Skeletal muscle satellite cell (primary cell): ENCODE results near the gene SPP2.

Experiments used
- H3K27me3 ChIP-seq: 2 replicates; pipeline ENCODE4 v1.7.0; 2013; ENCODE audit warnings: low read length; ENCODE audit not compliant: control insufficient read depth, insufficient read depth
- H3K36me3 ChIP-seq: 2 replicates; pipeline ENCODE4 v1.7.0; 2013; ENCODE audit warnings: mild to moderate bottlenecking, control low read depth, low read length; ENCODE audit not compliant: insufficient read depth
- H3K4me1 ChIP-seq: 2 replicates; pipeline ENCODE4 v1.7.0; 2013; ENCODE audit warnings: low read length; ENCODE audit not compliant: control insufficient read depth, insufficient read depth
- H3K4me2 ChIP-seq: 2 replicates; pipeline ENCODE4 v1.7.0; 2013; ENCODE audit warnings: mild to moderate bottlenecking, low read length
- H3K4me3 ChIP-seq: 2 replicates; pipeline ENCODE4 v1.7.0; 2013; ENCODE audit warnings: low read length
- H3K9ac ChIP-seq: 2 replicates; pipeline ENCODE4 v1.7.0; 2013; ENCODE audit warnings: mild to moderate bottlenecking, low read depth, low read length, moderate library complexity
- H3K9me3 ChIP-seq: replicated peaks from 2 replicates; pipeline ENCODE4 v1.7.0; 2013; ENCODE audit warnings: mild to moderate bottlenecking, control low read depth, low read length

SPP2 gene

DNA sequence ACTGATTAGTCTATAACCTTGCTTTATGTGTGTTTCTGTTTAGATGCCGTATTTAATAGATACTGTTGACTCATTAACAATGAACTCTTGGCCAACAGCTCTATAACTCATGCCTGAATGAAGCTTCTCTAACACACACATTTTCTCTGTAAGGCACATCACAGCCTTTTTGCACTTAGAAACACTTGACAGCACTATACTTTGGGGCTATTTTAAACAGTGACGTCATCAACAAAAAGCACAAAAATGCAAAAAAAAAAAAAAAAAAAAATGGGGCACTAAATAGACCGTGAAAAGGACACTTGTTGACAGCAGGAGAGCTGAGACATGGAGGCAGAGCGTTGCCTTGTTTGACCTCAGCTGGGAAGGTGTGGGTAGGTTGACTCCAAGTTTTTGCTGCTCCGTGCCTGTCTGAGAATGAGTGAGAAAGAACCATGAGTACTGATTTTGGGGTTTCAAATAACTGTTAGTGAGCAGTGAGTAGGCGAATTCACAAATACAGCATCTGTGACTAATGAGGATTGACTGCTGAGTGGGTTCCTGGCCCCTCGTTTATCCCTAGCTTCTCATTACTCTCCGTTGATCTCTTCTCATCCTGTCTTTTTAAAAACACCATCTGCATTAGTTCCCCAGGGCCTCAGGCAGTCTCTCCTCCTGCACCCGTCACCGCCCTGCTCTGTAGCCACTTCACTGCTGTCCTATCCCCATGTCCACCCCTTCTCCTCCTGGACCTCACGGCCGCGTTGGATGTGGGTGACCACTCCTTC lies 24.4 kb downstream of the SPP2 start:
- H3K4me3 ChIP-seq: no peak overlapping the region
- peak overlapping the region; percentile 16 for H3K4me2 ChIP-seq
- H3K36me3 ChIP-seq: no peaks in the 10 kb centered on the region
- H3K27me3 ChIP-seq: peaks cover 12% of the 10 kb centered on the region
- no peak overlapping the region for H3K9ac ChIP-seq
- no peaks in the 10 kb centered on the region for H3K9me3 ChIP-seq
- H3K4me1 ChIP-seq: peaks cover 4% of the 10 kb centered on the region

DNA sequence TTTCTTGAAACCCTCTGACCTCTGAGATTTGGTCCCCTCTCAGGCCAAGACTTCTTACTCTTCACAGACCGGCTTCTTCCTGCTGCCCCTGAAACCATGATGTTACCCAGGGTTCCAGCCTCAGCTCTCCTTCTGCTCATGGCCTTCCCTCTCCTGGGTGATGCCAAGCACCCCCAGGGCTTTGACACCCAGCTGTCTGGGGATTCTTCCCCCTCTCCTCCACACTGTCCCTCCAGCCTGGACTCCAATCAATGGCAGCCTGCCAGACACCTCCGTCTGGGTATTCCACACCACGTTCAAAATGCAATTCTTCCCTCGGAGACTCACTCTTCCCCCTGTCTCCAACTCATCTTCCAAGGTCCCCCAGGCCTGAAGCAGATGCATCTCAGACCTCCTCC lies 25.0 kb downstream of the SPP2 start:
- no peaks in the 10 kb centered on the region for H3K9me3 ChIP-seq

DNA sequence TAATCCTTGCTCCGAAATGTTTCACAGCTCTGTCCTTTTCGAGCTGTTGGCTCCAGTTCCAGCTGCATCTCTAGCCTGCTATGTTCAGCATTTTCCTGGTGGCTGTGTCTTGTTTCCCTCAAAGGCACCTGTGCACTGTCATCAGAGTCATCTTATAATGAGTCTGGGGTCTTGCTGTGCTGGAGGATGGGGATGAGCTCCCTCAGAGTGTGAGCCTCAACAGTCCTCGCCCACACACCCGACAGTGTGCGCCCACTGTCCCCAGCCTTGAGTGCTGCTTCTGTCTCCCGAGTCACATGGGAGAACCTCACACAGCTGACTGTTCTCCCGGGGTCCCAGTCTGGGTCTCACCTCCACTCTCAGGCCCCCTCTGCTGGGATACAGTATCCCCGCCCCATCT lies 25.4 kb downstream of the SPP2 start:
- Histone ChIP-seq H3K36me3 (no peaks in the 10 kb centered on the region), H3K4me2 (no peak overlapping the region), H3K27me3 (peaks cover 12% of the 10 kb centered on the region), H3K4me1 (peaks cover 4% of the 10 kb centered on the region), H3K9ac (no peak overlapping the region), H3K9me3 (no peaks in the 10 kb centered on the region), H3K4me3 (no peak overlapping the region)

More for the DNA sequence above, 25.0 kb downstream of the SPP2 start:
- Histone ChIP-seq H3K27me3 (peaks cover 12% of the 10 kb centered on the region), H3K36me3 (no peaks in the 10 kb centered on the region), H3K4me2 (no peak overlapping the region), H3K4me3 (no peak overlapping the region), H3K4me1 (peaks cover 4% of the 10 kb centered on the region), H3K9ac (no peak overlapping the region)

DNA sequence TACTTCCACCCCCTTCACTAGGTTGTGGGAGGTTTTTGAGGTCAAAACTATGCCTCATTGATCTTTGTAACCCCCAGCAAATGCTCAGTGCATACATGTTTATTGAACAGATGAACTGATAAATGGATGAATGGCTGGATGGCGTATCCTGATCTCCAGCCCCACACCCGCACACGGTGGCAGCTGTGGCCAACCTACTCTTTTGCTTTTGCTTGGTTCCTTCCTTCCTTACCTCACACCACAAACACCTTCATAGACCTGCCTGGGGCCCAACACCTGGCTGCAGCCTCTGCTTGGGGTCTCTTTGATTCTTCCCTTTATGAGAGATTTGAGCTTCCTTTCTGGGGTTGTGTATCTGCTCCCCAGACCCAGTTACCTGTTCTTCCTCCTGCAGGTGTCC lies 25.9 kb downstream of the SPP2 start:
- H3K4me1 ChIP-seq: peaks cover 4% of the 10 kb centered on the region
- H3K27me3 ChIP-seq: peaks cover 12% of the 10 kb centered on the region
- no peaks in the 10 kb centered on the region for H3K9me3 ChIP-seq
- no peak overlapping the region for H3K4me3 ChIP-seq
- H3K4me2 ChIP-seq: no peak overlapping the region
- no peaks in the 10 kb centered on the region for H3K36me3 ChIP-seq
- no peak overlapping the region for H3K9ac ChIP-seq

DNA sequence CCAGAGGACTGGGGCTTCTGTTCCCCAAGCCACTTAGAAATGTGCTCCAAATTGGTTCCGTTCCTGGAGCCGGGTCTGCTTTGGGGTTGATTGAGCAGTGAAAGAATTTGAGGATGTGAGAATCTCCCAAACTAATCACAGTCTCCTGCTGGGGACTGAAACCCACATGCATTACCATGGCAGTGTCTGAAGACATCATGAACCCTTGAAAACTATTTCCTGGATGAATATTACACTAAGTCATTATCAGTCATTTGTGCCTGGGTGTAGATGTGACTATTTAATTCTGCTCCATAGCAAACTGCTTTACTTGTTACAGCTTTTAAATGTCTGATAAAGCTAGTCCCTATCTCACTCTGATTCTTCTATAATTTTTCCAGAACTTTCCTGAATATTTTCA lies 27.6 kb downstream of the SPP2 start:
- H3K4me1 ChIP-seq: peaks cover 4% of the 10 kb centered on the region
- no peak overlapping the region for H3K4me2 ChIP-seq
- no peak overlapping the region for H3K9ac ChIP-seq
- no peaks in the 10 kb centered on the region for H3K9me3 ChIP-seq
- H3K36me3 ChIP-seq: no peaks in the 10 kb centered on the region
- H3K4me3 ChIP-seq: no peak overlapping the region
- H3K27me3 ChIP-seq: peaks cover 12% of the 10 kb centered on the region

DNA sequence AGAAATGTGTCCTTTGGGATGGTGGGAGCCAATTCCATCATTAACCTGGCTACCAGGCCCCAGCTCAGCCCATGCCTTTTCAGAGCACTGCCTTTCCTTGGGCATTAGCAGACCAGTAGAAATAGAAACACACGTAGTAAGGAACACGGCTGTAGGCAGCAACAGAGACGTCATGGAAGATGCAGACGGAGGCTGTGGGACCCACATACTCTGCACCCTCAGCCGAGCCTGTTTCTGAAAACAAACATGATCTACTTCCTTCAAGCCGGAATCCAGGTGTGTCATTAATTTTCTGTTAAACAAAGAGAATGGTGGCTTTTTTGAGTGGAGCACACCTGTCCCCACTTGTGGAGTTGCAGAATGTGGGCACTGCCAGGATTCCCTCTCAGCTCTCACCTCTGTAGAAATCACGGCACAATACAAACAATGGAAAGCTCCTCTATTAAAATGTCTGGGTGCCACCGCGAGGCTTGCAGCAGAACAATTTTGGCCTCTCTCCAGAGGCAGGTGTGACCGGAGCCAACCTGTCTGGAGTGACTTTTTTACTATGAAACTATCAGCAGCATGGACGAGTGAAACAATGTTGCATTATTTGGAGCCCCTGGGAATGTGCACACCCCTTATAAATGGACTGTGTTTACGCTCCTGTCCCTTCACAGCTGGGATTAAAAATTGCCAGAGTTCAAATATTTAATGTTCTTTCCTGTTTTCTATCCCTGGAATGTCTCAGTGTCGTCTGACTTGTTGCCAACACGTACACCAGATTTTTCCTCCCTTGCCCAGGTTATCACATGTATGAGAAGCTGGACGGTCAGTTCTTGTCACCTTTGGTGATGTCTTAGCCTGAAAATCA lies 31.7 kb downstream of the SPP2 start:
- Histone ChIP-seq H3K4me2 (no peak overlapping the region), H3K9ac (no peak overlapping the region), H3K4me1 (no peaks in the 10 kb centered on the region), H3K27me3 (peaks cover 16% of the 10 kb centered on the region), H3K36me3 (no peaks in the 10 kb centered on the region), H3K9me3 (no peaks in the 10 kb centered on the region), H3K4me3 (no peak overlapping the region)

DNA sequence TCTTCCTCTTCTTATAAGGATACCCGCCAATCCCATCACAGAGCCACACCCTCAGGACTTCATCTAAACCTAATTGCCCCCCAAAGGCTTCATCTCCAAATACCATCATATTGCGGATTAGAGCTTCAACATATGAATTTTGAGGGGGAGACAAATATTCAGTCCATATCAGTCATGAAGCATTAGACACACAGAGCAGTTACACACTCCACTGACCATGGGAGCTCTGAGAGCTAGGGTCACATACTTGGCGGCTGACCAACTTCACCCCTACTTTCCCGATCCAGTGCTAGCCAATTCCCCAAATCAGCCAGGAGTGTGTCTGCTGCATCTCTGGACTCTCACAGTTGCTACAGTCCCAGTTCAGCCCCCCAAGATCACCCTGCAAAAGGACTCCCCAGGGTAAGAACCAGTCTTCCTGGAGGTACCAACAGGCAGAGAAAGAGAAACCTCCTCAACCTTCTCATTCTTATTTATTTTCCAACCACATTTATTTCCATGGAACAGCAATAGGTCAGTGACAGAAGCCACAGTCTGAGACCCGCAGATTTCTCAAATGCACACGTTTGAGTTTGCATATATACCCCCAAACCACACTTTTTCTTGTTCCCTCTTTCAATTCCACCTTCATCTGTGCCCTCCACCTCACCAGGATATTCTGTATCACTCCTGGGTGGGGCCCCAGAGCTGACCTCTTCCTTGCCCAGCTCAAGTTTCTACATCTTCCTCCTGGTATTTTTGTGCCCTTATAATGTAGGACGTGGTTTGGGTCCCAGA lies 33.3 kb downstream of the SPP2 start:
- H3K4me3 ChIP-seq: no peak overlapping the region
- no peaks in the 10 kb centered on the region for H3K36me3 ChIP-seq
- H3K9me3 ChIP-seq: no peaks in the 10 kb centered on the region
- peaks cover 18% of the 10 kb centered on the region for H3K27me3 ChIP-seq
- H3K9ac ChIP-seq: no peak overlapping the region
- no peak overlapping the region for H3K4me2 ChIP-seq
- H3K4me1 ChIP-seq: no peaks in the 10 kb centered on the region

DNA sequence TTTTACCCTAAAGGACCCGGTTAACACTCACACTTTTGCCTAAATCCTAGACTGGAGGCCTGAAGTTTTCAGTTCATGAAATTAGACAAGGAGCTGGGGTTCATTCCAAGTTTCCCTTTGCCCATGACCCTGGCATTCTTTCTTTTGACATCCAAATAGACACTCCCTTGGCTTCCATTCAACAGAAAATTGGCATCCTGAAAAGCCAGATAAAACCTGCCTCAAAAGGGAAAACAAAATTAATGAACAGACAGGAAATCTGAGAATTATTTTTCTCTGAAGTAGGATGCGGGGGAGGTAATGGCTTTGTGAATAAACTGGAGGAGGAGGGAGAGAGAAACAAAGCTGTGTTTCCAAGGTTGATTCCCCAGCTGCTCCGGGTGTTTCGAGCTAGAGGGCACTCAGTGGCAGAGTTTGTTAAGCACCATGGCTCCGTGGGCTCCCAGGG lies 41.0 kb downstream of the SPP2 start:
- Histone ChIP-seq H3K4me2 (peak overlapping the region; percentile 74), H3K9me3 (no peaks in the 10 kb centered on the region), H3K4me1 (peaks cover 14% of the 10 kb centered on the region), H3K4me3 (peak overlapping the region; percentile 52), H3K9ac (peak overlapping the region; percentile 10), H3K27me3 (peaks cover 6% of the 10 kb centered on the region), H3K36me3 (no peaks in the 10 kb centered on the region)

DNA sequence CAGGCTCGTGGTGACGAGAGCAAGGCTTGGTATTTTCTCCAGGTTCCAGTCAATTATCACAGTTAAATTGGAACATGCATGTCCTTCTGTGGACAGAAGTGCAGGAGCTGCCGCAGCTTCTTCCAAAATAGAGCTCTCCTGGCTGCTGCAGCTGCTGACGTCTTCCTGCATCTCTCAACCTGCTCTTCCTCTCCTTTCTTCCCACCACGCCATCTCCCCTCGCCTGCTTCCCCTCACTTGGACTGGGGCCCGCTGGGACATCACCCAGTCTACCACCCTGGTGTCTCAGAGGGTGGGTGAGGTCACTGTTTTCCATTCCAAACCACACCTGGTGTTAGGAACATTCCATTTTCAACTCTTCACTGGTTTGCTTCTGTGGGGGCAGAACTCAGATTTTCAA lies 41.4 kb downstream of the SPP2 start:
- Histone ChIP-seq H3K27me3 (peaks cover 5% of the 10 kb centered on the region), H3K4me1 (peaks cover 14% of the 10 kb centered on the region), H3K4me3 (peak overlapping the region; percentile 52), H3K9me3 (no peaks in the 10 kb centered on the region), H3K36me3 (no peaks in the 10 kb centered on the region), H3K4me2 (peak overlapping the region; percentile 74), H3K9ac (no peak overlapping the region)

DNA sequence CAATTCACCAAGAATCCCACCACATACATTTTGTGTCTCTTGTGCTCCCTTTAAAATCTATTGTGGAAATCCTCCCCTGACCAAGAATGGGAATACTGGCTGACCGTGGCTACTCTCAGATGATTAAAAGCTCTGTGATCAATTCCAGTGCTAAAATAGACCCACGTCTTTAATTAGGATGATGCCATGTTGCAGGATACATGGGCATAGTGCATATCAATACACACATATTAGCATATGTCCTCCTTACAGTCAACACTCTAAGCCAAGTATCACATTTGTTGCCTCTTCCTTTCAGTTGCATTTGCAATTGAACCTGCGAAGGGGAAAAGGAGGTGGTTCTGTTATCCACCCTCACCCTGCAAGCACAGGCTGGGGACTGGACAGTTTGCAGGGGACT lies 41.8 kb downstream of the SPP2 start:
- no peak overlapping the region for H3K4me3 ChIP-seq
- H3K4me2 ChIP-seq: no peak overlapping the region
- H3K9me3 ChIP-seq: no peaks in the 10 kb centered on the region
- no peaks in the 10 kb centered on the region for H3K36me3 ChIP-seq
- H3K9ac ChIP-seq: no peak overlapping the region
- peaks cover under 1% of the 10 kb centered on the region for H3K27me3 ChIP-seq
- peaks cover 14% of the 10 kb centered on the region for H3K4me1 ChIP-seq

DNA sequence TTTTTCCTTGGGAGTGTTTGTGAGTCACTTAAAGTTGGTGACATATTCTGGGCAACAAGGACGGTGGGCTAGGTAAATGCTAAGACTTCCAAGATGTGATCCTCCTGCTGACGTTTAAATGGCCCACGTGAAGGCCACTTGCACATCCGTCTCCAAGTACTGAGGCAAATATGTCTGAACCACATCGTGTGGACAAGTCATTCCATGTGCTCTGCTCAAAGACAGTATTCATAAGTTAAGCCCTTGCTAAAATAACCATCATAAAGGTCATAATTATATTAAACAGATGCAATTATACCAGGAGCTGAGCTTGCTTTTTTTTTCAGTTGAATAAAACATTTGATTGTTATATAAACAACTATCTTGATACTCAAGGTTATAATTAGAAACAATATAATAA lies 44.8 kb downstream of the SPP2 start:
- Histone ChIP-seq H3K36me3 (no peaks in the 10 kb centered on the region), H3K4me1 (peaks cover 14% of the 10 kb centered on the region), H3K9ac (no peak overlapping the region), H3K4me2 (no peak overlapping the region), H3K4me3 (no peak overlapping the region), H3K9me3 (no peaks in the 10 kb centered on the region), H3K27me3 (no peaks in the 10 kb centered on the region)
